Ovary (tissue), 3 donors: Measurements from ENCODE around the gene KRT85.

Experiments
- CTCF ChIP-seq, 3 donors: fragments of 450-650 bp in 2 of 3; fragments of 200-600 bp in 1 of 3; IDR thresholded peaks; one replicate each; pipeline versions ENCODE4 v1.5.1 to v1.8.0; 2016 to 2022; ENCODE audit warnings: antibody characterized with exemption in 3 of 3, mild to moderate bottlenecking in 1 of 3
- EP300 ChIP-seq: sonication (generic); formaldehyde crosslinking; IDR thresholded peaks from one replicate; pipeline ENCODE4 v1.6.1; 2017; ENCODE audit warnings: antibody characterized with exemption
- donor health status: DM: no; HTN: no; CAD: no.

DNA sequence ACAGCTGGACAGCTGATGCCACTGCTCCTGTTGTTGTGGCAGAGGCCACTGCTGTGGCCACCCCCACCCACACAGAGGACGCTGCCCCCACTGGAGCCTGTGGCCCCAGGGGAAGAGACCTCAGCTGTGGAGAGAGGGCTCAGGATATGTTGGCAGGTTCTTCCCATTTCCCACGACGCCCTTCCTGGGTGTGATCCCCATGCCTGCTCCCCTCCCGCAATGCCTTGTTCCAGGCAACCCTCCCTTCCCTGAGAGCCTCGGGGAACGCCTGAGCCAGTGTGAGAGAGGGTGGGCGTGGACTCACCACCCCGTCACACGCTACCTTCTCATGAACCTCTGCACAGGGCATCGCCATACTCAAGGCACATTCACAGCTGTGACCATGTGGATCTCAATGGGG, 44.5 kb upstream of the KRT85 start:
- TF ChIP-seq CTCF (IDR thresholded peaks at IDR 0.05) (no peak), EP300 (no peak)
